SK-N-SH treated with all-trans-retinoic acid at 6 μM for 48 hours (cell line): ENCODE results near the gene DPP7.
A peak's percentile ranks its signal among the peaks of the same experiment; 100 is the strongest.

ENCODE experiments used
- ATAC-seq: fragments of 200-7000 bp; cut with Tn5 transposase; 3 replicates; pipeline ENCODE4 v1.9.1; 2020; ENCODE audit warnings: mild to moderate bottlenecking, moderate library complexity
- ARNTL ChIP-seq: fragments of 450-650 bp; formaldehyde crosslinking; IDR thresholded peaks from 2 replicates; pipeline ENCODE4 v1.5.0; 2020; ENCODE audit warnings: low read depth, mild to moderate bottlenecking, moderate library complexity, borderline replicate concordance
- BACH2 ChIP-seq: fragments of 250-450 bp; sonication (Bioruptor Pico); IDR thresholded peaks from 2 replicates; pipeline ENCODE4 v1.9.0; 2021; ENCODE audit warnings: mild to moderate bottlenecking, borderline replicate concordance
- CSDC2 ChIP-seq: fragments of 250-450 bp; sonication (Bioruptor Pico); IDR thresholded peaks from 2 replicates; pipeline ENCODE4 v1.5.0; 2020; ENCODE audit warnings: mild to moderate bottlenecking, moderate library complexity
- CSRNP3 ChIP-seq: fragments of 250-450 bp; sonication (Bioruptor Pico); IDR thresholded peaks from 2 replicates; pipeline ENCODE4 v1.5.1; 2021; ENCODE audit warnings: mild to moderate bottlenecking, moderate library complexity
- ESRRG ChIP-seq: fragments of 250-450 bp; sonication (Bioruptor Pico); IDR thresholded peaks from 2 replicates; pipeline ENCODE4 v1.6.1; 2021; ENCODE audit warnings: mild to moderate bottlenecking
- GLIS3 ChIP-seq: fragments of 250-450 bp; sonication (Bioruptor Pico); IDR thresholded peaks from 2 replicates; pipeline ENCODE4 v1.5.0; 2020; ENCODE audit warnings: mild to moderate bottlenecking, moderate library complexity
- ISL1 ChIP-seq: fragments of 250-450 bp; sonication (Bioruptor Pico); IDR thresholded peaks from 2 replicates; pipeline ENCODE4 v2.1.2; 2022; ENCODE audit warnings: mild to moderate bottlenecking, moderate library complexity
- OSR1 ChIP-seq: fragments of 250-450 bp; sonication (Bioruptor Pico); IDR thresholded peaks from 2 replicates; pipeline ENCODE4 v1.8.0; 2022; ENCODE audit warnings: moderate library complexity, mild to moderate bottlenecking, inconsistent platforms
- PATZ1 ChIP-seq: fragments of 250-450 bp; sonication (Bioruptor Pico); IDR thresholded peaks from 2 replicates; pipeline ENCODE4 v1.8.0; 2020; ENCODE audit warnings: mild to moderate bottlenecking, moderate library complexity, borderline replicate concordance
- POU6F1 ChIP-seq: fragments of 250-450 bp; sonication (Bioruptor Pico); IDR thresholded peaks from 2 replicates; pipeline ENCODE4 v1.8.0; 2021; ENCODE audit warnings: low read depth, mild to moderate bottlenecking, moderate library complexity, borderline replicate concordance
- PPARA ChIP-seq: fragments of 250-450 bp; sonication (Bioruptor Pico); IDR thresholded peaks from 2 replicates; pipeline ENCODE4 v1.5.0; 2020; ENCODE audit warnings: mild to moderate bottlenecking, borderline replicate concordance
- RARB ChIP-seq: fragments of 250-450 bp; sonication (Bioruptor Pico); IDR thresholded peaks from 2 replicates; pipeline ENCODE4 v1.8.0; 2021; ENCODE audit warnings: mild to moderate bottlenecking, moderate library complexity
- SNAI2 ChIP-seq: fragments of 250-450 bp; sonication (Bioruptor Pico); IDR thresholded peaks from 2 replicates; pipeline ENCODE4 v1.5.0; 2020; ENCODE audit warnings: mild to moderate bottlenecking, moderate library complexity
- TCF4 ChIP-seq: fragments of 250-450 bp; sonication (Bioruptor Pico); IDR thresholded peaks from 2 replicates; pipeline ENCODE4 v1.8.0; 2021; ENCODE audit warnings: mild to moderate bottlenecking, moderate library complexity, borderline replicate concordance
- TOX ChIP-seq: fragments of 250-450 bp; sonication (Bioruptor Pico); IDR thresholded peaks from 2 replicates; pipeline ENCODE4 v1.8.0; 2021; ENCODE audit warnings: mild to moderate bottlenecking, moderate library complexity, borderline replicate concordance
- ZC3H10 ChIP-seq: fragments of 250-450 bp; sonication (Bioruptor Pico); IDR thresholded peaks from 2 replicates; pipeline ENCODE4 v1.5.1; 2021; ENCODE audit warnings: mild to moderate bottlenecking, moderate library complexity
- ZFP3 ChIP-seq: fragments of 250-450 bp; sonication (Bioruptor Pico); IDR thresholded peaks from 2 replicates; pipeline ENCODE4 v1.5.0; 2020; ENCODE audit warnings: mild to moderate bottlenecking, moderate library complexity
- ZFP30 ChIP-seq: fragments of 450-650 bp; formaldehyde crosslinking; IDR thresholded peaks from 2 replicates; pipeline ENCODE4 v1.5.0; 2022; ENCODE audit warnings: mild to moderate bottlenecking, moderate library complexity
- ZNF565 ChIP-seq: fragments of 450-650 bp; formaldehyde crosslinking; conservative IDR thresholded peaks from 2 replicates; pipeline ENCODE4 v1.5.0; 2020; ENCODE audit warnings: low read depth, mild to moderate bottlenecking, moderate library complexity
- ZNF70 ChIP-seq: fragments of 450-650 bp; formaldehyde crosslinking; IDR thresholded peaks from 2 replicates; pipeline ENCODE4 v1.5.0; 2020; ENCODE audit warnings: mild to moderate bottlenecking, moderate library complexity
- ZNF8 ChIP-seq: fragments of 450-650 bp; formaldehyde crosslinking; IDR thresholded peaks from 2 replicates; pipeline ENCODE4 v1.5.0; 2020; ENCODE audit warnings: mild to moderate bottlenecking, moderate library complexity
- TF ChIP-seq, protein P1 (sequence below): fragments of 250-450 bp; sonication (Bioruptor Pico); IDR thresholded peaks from 2 replicates; pipeline ENCODE4 v1.5.0; 2020; ENCODE audit warnings: mild to moderate bottlenecking, moderate library complexity
- TF ChIP-seq, protein P2 (sequence below): fragments of 250-450 bp; sonication (Bioruptor Pico); IDR thresholded peaks from 2 replicates; pipeline ENCODE4 v1.5.1; 2020; ENCODE audit warnings: low read depth, mild to moderate bottlenecking, moderate library complexity

DPP7 gene

GRCh38 chr9:137065336-137065967 is 49.1 kb downstream of the DPP7 start:
- TF ChIP-seq ZFP30 (CRISPR knock-in tag) (no peak), TCF4 (CRISPR knock-in tag) (no peak), PATZ1 (no peak), TOX (CRISPR knock-in tag) (no peak), ARNTL (no peak), ZFP3 (CRISPR knock-in tag) (no peak), POU6F1 (no peak), CSRNP3 (CRISPR knock-in tag) (no peak), OSR1 (CRISPR knock-in tag) (no peak), PPARA (CRISPR knock-in tag) (no peak), GLIS3 (CRISPR knock-in tag) (no peak), ESRRG (CRISPR knock-in tag) (no peak), ZC3H10 (CRISPR knock-in tag) (no peak), RARB (CRISPR knock-in tag) (no peak), ZNF565 (CRISPR knock-in tag) (no peak), SNAI2 (CRISPR knock-in tag) (no peak), ISL1 (CRISPR knock-in tag) (no peak), CSDC2 (CRISPR knock-in tag) (no peak)
- TF ChIP-seq, protein P1, sequence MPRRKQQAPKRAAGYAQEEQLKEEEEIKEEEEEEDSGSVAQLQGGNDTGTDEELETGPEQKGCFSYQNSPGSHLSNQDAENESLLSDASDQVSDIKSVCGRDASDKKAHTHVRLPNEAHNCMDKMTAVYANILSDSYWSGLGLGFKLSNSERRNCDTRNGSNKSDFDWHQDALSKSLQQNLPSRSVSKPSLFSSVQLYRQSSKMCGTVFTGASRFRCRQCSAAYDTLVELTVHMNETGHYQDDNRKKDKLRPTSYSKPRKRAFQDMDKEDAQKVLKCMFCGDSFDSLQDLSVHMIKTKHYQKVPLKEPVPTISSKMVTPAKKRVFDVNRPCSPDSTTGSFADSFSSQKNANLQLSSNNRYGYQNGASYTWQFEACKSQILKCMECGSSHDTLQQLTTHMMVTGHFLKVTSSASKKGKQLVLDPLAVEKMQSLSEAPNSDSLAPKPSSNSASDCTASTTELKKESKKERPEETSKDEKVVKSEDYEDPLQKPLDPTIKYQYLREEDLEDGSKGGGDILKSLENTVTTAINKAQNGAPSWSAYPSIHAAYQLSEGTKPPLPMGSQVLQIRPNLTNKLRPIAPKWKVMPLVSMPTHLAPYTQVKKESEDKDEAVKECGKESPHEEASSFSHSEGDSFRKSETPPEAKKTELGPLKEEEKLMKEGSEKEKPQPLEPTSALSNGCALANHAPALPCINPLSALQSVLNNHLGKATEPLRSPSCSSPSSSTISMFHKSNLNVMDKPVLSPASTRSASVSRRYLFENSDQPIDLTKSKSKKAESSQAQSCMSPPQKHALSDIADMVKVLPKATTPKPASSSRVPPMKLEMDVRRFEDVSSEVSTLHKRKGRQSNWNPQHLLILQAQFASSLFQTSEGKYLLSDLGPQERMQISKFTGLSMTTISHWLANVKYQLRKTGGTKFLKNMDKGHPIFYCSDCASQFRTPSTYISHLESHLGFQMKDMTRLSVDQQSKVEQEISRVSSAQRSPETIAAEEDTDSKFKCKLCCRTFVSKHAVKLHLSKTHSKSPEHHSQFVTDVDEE: no peak
- no peak for ATAC-seq

GRCh38 chr9:137064880-137065164 is 49.7 kb downstream of the DPP7 start:
- ATAC-seq: no peak
- TF ChIP-seq, protein P2, sequence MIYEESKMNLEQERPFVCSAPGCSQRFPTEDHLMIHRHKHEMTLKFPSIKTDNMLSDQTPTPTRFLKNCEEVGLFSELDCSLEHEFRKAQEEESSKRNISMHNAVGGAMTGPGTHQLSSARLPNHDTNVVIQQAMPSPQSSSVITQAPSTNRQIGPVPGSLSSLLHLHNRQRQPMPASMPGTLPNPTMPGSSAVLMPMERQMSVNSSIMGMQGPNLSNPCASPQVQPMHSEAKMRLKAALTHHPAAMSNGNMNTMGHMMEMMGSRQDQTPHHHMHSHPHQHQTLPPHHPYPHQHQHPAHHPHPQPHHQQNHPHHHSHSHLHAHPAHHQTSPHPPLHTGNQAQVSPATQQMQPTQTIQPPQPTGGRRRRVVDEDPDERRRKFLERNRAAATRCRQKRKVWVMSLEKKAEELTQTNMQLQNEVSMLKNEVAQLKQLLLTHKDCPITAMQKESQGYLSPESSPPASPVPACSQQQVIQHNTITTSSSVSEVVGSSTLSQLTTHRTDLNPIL (CRISPR knock-in tag): no peak
- no peak for TF ChIP-seq ZNF70 (CRISPR knock-in tag)
- TF ChIP-seq, all 23 proteins: peak for 0

DNA sequence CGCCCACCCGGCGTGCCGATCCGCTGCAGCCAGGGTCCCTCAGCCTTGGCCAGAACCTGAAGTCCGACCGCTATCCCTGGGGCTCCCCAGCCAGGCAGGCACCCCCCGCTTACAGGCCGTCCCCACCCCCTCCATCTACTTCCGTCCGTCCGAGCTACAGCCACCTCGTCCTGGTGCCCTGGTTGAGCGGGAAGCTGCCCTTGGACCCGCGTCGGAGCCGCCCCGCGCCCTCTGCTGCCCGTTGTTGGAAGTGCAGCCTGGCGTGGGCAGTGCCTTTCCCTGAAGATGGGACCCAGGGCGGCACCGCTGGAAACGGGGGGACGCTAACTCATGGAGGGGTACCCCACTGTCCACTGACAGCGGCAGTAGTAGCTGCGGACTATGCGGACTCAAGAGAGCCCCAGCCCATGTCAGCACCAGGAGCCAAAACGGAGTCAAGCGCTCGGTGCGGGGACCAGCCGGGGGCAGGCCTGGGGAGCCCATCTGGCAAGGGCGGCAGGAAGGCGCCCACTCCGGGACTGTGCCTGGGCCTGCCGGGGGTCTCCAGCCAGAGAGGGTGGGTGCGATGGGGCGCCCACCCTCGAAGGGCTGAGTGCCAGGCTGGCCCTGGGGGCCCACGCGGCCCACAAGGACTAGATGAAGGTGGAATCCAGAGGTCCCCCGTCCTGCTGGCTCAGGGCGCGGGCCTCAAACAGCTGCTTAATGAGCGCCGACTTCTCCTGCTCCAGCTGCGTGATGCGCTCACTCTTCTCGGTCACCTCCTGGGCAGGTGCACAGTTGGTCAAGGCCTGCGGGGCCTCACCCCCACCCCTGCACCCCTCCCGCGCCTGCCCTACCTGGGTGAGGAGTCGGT is 50.3 kb downstream of the DPP7 start:
- peak; percentile 84 for ATAC-seq
- TF ChIP-seq TCF4 (CRISPR knock-in tag) (no peak), ARNTL (no peak), CSDC2 (CRISPR knock-in tag) (no peak), BACH2 (no peak), ZNF565 (CRISPR knock-in tag) (no peak), SNAI2 (CRISPR knock-in tag) (no peak), GLIS3 (CRISPR knock-in tag) (no peak), ZNF8 (CRISPR knock-in tag) (no peak), ZFP30 (CRISPR knock-in tag) (no peak), PATZ1 (no peak), POU6F1 (no peak)
